GM18517 (cell line): Measurements from ENCODE around the gene RNF227.
"Not testable (repeated sequence)": the region's sequence is repeated elsewhere in the genome, so short reads cannot be mapped to it uniquely, and the experiment has no call there.

Experiments used
- ATAC-seq: cut with Tn5 transposase; IDR thresholded peaks from one replicate; pipeline ENCODE4 v1.9.1; 2021; ENCODE audit warnings: mild to moderate bottlenecking, moderate library complexity; ENCODE audit not compliant: unreplicated experiment

Gene RNF227

GRCh38 chr17:7864995-7865650, 51.0 kb downstream of the RNF227 start:
- ATAC-seq, result no peak

- ATAC-seq, result not testable (repeated sequence)
Observed at GRCh38 chr17:7864384-7864783, 51.7 kb downstream of the RNF227 start.
